ENCODE measurements around the gene STUM. TPM values are rescaled to one million over a fixed set of nuclear protein-coding genes. Genes with fewer than 3 reads are reported as not detected.
"Not testable (repeated sequence)": the region's sequence is repeated elsewhere in the genome, so short reads cannot be mapped to it uniquely, and the experiment has no call there.

STUM gene, protein sequence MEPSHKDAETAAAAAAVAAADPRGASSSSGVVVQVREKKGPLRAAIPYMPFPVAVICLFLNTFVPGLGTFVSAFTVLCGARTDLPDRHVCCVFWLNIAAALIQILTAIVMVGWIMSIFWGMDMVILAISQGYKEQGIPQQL
- under 0.01 TPM for total RNA-seq

- DNase-seq (ENCODE audit: low read depth in 2 of 3, low spot score in 2 of 3), result peak in 2 of 3 donors; percentile 20 to 29
Measured at GRCh38 chr1:226548256-226549093, at the start of gene STUM. TSS of gene STUM (plus strand) at chr1:226548764. CDS start at chr1:226548905, 141 bp downstream.

DNA sequence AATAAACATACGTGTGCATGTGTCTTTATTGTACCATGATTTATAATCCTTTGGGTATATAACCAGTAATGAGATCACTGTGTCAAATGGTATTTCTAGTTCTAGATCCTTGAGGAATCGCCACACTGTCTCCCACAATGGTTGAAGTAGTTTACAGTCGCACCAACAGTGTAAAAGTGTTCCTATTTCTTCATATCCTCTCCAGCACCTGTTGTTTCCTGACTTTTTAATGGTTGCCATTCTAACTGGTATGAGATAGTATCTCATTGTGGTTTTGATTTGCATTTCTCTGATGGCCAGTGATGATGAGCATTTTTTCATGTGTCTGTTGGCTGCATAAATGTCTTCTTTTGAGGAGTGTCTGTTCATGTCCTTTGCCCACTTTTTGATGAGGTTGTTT, 48.9 kb upstream of the STUM start:
- DNase-seq (ENCODE audit: low read depth in 2 of 3, low spot score in 2 of 3), result not testable (repeated sequence)

GRCh38 chr1:226506021-226506420, 42.5 kb upstream of the STUM start:
- DNase-seq (ENCODE audit: low read depth in 2 of 3, low spot score in 2 of 3), result no peak

DNA sequence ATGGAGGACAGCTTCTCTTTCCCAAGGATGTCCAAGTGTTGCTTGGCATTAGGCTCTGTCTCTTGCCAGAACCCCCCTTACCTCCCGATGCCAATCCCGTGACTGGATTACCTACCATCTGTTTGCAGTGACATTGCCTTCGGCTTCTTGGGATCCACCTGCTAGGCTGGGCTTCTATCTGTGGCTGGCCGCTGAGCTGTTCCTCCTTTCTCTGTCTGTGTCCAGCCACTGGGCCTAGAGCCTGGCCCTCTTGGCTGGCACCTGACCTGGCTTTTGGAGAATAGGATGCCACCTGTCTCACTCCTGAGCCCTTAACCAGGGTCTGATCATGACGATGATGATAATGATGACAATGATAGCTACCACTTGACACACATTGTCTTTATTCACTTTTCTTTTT, 41.6 kb upstream of the STUM start:
- DNase-seq (ENCODE audit: low read depth in 2 of 3, low spot score in 2 of 3), result no peak

DNA sequence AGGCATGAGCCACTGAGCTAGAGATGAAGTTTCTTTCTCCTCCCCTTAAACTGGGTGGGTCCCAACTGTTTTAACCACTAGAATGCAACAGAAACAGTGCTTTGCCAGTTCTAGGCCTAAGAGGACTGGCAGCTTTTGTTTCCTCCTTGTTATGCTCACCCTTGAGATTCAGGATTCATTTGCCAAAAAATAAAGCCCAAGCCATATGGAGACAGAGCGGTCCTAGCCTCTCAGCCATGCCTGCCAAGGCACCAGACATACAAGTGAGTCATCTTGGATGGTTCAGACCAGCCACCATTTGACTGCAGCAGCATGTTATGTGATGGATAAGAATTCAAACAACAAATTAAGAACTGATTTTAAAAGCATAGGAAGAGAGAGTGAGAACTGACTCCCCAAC, 38.1 kb upstream of the STUM start:
- DNase-seq (ENCODE audit: low read depth in 2 of 3, low spot score in 2 of 3), result no peak

- DNase-seq (ENCODE audit: low read depth in 2 of 3, low spot score in 2 of 3), result no peak
Measured at GRCh38 chr1:226511296-226511695, 37.3 kb upstream of the STUM start.

DNA sequence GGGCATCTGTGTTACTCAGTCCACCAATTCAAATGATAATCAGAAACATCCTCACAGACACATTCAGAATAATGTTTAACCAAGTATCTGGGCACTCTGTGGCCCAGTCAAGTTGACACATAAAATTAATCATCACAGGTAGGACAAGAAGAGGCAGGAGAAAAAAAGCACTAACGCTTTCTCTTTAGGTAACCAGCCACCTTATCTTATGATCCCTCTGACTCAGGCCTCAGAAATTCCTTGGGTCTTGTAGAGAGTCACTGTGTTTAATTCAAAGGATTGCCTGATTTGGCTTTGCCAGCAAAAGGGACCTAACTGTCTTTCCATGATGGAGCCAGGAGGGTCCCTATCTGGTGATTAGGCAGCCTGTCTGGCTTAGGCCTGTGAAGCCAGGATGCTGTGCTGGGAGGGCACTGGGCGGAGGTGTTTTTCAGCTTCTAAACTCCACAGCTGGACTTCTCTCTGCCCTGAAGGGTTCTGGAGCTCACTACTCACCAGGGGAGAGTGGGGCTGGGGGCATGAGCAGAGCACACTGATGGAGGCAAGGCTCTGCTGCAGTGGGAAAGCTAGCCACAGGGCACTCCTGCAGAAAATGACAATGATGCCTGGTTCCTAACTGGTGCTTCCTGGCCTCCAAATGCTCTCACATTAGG, 36.4 kb upstream of the STUM start:
- DNase-seq (ENCODE audit: low read depth in 2 of 3, low spot score in 2 of 3), result no peak

DNA sequence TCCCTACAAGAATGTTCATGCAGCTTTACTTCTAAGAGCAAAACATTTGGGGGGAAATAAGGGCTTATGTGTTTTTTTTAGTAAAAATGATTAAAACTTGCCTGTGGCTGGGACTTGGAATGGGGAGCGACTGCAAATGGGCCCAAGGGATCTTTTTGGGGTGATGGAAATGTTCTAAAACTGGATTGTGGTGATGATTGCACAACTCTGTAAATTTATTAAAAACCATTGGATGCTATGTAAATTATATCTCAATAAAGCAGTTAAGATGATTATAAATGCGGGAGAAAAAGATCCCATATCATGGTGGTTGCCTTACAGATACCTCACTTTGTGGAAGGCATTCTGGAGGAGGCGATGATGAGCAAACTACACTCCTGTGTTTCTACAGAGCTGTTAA, 30.2 kb upstream of the STUM start:
- no peak for DNase-seq (ENCODE audit: low read depth in 2 of 3, low spot score in 2 of 3)

GRCh38 chr1:226519135-226519534, 29.4 kb upstream of the STUM start:
- no peak for DNase-seq (ENCODE audit: low read depth in 2 of 3, low spot score in 2 of 3)

GRCh38 chr1:226519716-226520598, 28.6 kb upstream of the STUM start:
- DNase-seq (ENCODE audit: low read depth in 2 of 3, low spot score in 2 of 3), result no peak

DNA sequence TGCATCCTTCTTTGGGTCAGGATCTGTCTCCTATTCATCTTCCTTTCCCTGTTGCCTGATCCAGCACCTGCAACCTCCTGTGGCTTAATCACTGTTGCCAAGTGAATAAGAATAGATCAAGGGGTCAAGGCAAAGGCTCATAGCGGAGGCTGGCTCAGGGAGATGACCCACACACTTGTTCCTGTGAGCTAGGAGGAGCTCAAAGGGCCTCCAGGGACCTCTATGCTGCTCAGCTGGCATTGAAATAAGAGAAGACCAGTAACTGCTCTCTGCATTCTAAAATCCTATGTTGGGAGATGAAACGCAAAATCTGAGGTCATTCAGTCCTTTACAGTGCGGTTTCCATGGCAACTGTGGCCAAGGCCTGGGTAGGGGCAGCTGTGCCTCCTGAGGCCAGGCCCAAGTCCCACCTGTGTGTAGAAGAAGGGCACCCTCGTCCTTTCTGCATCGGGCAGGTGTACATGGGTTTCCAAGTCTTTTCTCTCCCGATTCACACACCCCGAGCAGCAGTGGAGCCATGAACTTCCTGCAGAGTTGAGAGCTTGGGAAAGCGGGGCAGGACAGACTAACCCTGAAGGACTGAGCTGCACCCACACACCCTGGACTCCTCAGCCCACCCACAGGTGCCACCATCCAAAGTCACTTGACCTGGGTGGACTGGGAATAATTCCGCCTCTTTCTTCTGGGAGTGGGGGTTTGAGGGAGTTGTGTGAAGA, 27.8 kb upstream of the STUM start:
- DNase-seq (ENCODE audit: low read depth in 2 of 3, low spot score in 2 of 3), result no peak

DNA sequence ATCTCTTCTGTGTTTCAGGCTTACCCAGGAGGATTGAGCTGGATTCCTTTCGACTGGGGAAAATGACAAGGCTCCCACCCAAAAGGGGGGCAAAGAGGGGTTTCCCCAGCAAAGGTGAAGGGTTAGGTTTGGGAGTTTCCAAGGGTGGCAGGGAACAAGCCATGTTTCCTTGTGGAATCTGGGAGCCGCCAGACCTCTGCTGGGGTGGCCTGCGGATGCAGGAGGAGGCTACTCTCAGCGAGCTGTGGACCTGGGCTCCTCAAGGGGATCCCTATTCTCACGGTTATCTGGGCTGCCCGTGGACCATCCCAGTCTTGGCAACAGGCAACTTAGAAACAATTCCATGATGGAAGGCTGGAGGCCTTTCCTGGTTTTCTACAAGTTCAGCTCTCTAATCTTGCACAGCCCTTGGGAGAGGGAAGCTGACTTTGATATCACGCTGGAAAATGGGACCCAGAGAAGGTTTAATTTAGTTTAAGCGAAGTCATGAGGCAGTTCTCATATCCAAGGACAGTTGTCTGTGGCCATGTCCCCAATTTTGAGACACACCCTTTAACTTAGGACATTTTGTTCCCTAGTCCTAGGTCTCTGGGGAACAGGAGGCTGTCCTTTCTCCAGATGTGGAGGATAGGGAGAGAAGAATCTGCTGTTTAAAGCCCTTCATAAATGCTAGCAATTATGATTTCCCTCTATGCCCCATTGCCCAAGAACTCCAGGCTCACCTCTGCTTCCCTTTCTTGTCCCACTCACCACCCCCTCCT, 24.7 kb upstream of the STUM start:
- no peak for DNase-seq (ENCODE audit: low read depth in 2 of 3, low spot score in 2 of 3)

- no peak for DNase-seq (ENCODE audit: low read depth in 2 of 3, low spot score in 2 of 3)
Measured at GRCh38 chr1:226524547-226524946, 24.0 kb upstream of the STUM start.

DNA sequence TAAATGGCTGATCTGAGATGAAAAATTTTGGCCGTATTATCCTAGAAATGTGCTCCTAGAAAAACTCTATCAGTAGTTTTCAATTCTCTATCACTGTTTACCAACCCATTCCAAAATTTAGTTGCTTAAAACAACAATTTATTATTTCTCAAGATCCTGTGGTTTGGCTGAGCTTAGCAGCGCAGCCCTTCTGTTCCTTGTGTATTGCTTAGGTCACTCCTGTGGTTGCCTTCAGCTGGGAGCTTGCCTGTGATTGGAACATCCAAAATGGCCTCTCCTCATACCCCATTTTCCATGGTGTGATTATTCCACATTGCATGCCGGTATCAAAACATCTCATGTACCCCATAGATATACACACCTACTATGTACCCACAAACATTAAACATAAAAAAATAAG, 22.8 kb upstream of the STUM start:
- DNase-seq (ENCODE audit: low read depth in 2 of 3, low spot score in 2 of 3), result no peak

DNA sequence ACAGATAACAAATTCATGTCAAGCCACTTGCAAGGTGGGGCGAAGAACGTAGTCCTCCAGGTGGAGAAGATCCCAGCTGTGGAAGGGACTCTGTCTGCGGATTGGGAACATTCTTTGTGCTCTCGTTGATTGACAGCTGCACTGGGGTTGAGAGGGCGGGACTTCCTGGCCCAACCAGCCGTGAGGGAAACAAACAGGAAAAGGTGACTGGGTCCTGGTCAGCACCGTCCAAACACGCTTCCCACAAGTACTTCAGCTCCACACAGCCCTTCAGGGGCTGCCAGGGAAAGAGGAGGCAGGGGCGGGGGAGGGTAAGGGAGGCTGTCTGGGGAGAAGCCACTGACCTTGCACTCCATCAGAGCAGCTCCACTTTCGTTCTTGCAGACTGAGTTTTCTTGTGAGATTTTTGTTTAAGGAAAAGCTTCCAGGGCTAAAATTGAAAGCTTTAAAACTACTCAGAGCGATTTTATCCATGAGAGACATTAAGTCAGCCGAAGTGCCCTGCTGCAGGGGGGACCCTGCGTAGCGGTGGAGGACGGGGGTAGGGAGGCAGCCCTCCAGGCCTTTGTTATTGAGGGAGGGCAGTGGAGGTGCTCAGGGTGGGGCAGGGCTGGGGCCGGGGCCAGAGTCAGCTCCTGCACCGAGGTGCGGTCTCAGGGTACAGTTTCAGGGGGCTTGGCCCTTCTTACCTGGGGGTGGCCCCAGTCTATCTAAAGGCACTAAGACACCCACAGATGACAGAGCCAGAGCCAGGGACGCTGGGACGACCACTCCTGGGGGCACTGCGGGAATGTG, 21.6 kb upstream of the STUM start:
- DNase-seq (ENCODE audit: low read depth in 2 of 3, low spot score in 2 of 3), result no peak

DNA sequence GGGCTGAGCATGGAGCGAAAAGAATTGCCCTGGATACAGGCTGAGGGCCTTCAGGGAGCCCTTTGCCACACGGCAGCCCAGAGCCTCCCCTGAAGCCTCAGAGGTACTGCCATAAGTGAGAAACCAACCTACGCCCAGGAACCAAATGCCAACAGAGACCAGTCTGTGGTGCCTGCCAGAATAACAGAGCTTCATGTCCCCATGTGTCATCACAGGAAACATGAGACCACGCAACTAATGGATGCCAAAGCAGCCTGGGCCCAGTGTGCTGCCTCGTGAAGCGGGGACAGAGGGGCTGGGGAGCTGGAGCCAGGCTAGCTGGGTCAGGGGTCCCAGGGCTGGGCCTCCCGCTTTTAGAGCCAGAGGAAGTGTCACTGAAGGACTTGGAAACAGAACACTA, 18.7 kb upstream of the STUM start:
- DNase-seq (ENCODE audit: low read depth in 2 of 3, low spot score in 2 of 3), result no peak

DNA sequence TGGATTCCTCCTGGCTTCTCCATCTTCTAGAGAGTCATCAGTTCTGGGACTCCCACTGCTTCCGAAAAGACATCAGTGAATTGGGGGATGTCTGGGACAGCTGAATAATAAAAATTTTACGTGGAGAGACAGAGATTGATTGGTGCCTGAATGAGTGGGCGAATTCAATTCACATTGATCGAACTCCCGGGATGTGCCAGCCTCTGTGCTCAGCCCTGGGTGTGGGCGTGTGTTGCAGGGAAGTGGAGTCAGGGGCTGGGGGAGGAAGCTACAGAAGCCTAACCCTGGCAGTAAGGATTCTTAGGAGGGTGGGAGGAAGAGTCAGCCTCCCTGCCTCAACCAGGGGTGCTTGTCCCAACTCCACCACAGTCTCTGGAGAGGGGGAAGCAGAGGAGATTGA, 18.0 kb upstream of the STUM start:
- DNase-seq (ENCODE audit: low read depth in 2 of 3, low spot score in 2 of 3), result no peak

GRCh38 chr1:226531360-226532093, 17.0 kb upstream of the STUM start:
- no peak for DNase-seq (ENCODE audit: low read depth in 2 of 3, low spot score in 2 of 3)
